Epidermal melanocyte (primary cell): Measurements from ENCODE around the gene MMP10.
"Not testable (repeated sequence)": the region's sequence is repeated elsewhere in the genome, so short reads cannot be mapped to it uniquely, and the experiment has no call there.

Experiments used
- DNase-seq: peaks from one replicate; pipeline ENCODE4 v3.0.0; 2011; ENCODE audit warnings: low spot score; ENCODE audit not compliant: insufficient read length

Gene MMP10

DNA sequence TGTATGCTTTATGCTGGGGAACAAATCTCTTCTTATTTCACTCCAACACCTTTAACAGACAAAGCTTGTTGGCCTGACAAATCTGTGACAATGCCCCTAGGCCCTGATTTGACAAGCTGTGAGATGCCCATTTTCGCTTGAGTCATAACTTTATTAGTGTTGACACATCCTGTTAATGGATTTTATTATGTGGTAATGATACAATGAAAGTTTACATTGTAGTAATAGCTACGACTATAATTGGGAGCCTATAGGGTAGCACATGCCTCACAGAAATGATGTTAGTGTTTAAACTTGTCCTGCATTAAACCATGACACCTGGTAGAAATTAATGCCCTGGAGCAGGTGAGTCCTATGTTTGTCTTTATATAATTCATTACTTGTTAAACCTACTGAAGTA is 3.3 kb upstream of the MMP10 start:
- DNase-seq = no peak

DNA sequence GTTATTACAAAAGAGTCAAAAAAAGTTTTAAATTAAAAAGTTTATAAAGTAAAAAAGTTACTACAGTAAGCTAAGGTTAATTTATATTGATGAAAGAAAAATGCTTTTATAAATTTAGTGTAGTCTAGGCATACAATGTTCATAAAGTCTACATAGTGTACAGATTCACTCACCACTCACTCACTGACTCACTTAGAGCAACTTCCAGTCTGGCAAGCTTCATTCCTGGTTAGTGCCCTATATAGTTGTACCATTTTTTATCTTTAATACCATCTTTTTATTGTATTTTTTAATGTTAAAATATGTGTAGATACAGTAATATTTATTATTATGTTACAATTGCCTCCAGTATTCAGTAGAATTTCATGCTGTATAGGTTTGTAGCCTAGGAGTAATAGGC is 2.6 kb upstream of the MMP10 start:
- no peak for DNase-seq

DNA sequence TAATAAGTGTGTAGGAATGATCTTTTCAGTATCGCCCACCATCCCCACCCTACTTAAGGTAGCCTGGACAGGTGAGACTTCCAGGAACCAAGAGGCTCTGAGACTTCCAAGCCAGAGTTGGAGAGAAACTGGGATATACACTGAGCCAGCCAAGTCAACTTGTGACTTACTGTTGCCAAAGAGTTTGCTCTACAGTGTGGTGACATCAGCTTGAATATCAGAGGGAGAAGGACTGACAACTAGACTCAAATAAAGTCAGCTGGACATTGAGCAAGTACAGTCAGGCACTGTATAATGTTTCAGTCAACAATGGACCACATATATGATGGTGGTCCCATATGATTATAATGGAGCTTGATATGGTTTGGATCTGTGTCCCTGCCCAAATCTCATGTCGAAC is 1.2 kb upstream of the MMP10 start:
- no peak for DNase-seq

DNA sequence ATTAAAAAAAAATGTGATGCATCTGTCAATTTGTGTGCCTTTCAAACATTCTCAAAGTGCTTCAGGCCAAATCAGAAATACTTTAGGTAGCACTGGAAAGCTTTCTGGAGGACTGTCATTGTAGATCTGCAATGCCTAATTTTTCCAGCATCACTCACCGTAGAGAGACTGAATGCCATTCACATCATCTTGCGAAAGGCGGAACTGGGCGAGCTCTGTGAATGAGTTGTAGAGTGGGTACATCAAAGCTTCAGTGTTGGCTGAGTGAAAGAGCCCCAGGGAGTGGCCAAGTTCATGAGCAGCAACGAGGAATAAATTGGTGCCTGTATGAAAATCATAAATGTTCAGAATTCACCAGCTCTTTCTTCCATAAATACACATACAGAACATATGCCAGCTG is 4.0 kb downstream of the MMP10 start:
- DNase-seq = no peak

DNA sequence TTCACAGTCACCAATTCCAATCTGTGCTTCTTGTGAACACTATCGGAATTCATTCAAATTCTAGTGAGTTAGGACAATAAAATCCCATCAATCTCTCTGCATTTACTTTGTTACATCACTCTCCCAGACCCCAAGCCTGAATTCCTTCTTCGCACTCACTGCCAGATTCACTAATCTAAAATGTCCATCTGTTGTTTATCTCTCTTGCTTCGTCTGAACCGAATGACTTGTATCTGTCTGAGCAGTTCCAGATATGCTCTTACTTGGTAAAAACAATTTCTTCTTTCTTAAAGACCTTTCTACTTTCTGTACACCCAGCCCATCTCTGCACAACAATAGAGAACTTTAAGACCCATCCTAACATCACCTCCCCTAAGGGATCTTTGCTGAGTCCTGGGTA is 7.0 kb downstream of the MMP10 start:
- no peak for DNase-seq

DNA sequence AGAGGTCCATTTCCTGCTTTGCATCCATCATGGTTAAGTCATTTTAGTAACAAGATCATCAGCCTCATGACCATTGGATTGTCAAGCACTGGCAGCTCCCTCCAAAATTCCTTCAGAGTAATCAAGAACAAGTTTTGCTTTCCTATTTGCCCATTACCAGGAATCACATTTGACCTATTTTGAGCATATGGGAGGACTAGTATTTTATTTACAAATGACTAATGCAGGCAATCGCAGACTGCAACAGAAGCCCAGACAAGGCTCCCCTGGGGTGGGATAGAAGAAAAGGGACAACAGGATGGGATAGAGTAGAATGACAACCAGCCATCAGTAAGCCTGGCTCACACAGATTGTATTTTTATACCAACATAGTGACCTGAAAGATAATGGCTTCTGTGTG is 9.1 kb downstream of the MMP10 start:
- no peak for DNase-seq

DNA sequence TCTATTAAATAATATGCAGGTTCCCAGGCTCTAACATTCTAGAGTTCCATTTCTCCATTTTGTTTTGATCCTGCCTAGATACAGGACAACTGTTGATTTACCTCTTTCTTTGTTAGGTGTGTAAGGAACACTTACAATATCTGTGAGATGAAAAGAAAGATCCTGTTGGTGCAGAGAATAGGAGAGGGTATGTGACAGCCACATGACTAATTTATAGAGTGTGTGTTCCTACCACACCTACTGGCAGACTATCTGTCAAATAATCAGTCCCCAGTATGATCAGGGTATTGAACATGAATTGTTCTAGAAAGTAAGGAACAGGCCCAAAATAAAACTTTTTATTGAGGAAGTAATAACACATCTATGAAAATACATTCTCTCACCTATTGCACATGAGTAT is 10.2 kb downstream of the MMP10 start:
- DNase-seq = no peak

DNA sequence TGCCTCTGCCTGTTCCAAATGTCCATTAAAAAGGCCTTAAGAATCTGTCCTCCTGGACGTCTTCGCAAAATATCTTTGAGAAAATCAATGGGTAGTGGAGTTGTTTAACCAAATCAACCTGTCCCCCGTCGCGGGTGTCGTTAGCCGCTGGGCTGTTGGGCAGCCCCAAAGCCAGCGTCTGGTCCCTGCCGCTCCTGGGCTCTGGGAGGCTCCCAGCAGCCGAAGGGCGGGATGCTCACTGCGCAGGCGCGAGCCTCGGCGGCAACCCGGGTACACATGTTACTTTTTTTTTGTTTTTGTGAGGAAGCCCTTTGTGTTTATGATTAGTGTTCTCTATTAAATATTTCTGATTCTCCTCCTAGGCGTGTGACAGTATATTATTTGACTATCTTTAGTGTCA is 12.6 kb downstream of the MMP10 start:
- DNase-seq = no peak

DNA sequence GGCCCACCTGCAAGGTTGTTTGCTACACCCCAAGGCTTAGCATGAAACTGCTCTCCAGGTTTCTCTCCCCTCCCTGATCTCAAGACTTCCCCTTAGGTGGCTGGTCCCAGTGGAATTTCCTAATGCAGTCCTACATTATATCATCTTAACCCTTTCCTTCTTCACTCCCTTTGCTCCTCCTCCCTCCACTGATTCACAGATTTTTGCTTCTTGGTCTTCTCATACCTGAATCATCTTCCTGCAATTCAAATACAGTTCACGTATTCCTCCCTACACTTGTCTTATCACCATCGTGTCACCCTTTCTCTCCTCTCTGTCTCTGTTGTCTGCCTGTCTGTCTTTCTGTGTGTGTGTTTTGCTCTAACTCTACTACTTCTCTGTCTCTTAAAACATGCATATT is 17.0 kb downstream of the MMP10 start:
- DNase-seq = no peak

DNA sequence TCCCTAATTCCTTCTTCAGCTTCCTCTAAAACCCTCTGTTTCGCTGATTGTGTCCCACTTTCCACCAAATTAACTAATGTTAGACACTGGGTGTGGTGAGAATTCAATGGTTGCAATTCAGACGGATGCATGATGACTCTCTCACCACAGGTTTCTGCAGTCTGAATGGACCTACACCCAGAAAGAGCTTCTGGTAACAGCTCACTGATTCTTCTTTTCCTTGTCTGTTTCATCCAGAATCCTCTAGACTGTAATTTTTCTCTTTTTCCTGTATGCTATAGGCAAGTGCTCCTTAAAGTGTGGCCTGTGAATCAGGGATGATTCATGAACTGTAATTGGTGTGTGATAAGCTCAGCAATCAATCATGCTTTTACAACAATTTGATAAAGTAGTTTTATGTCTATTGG is 18.1 kb downstream of the MMP10 start:
- no peak for DNase-seq

DNA sequence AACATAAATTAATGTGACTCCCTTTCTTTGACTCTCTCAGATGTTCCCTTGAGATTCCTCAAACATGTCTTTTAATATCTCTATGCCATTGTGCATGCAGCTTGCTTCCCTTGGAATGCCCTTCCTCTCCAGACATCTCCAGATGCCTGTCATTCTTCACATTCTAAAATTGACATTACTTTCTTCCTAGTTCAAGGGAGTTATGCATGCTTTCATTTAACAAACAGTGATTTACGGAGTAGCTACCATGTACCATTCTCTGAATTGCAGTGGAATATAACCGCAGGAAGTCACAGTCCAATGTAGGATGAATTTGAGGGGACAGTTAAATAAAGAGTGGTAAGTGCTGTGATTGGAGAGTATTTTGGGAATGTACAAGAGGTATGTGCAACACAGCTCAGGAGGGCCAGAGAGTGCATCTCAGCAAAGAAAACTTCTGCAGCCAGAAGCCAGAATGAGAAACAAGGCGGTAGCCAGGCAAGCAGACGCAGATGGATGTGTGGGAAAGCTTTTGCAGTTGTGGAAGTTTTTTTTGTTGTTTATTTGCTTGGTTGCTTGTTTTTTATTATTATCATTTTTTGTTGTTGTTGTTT is 18.7 kb downstream of the MMP10 start:
- no peak for DNase-seq

DNA sequence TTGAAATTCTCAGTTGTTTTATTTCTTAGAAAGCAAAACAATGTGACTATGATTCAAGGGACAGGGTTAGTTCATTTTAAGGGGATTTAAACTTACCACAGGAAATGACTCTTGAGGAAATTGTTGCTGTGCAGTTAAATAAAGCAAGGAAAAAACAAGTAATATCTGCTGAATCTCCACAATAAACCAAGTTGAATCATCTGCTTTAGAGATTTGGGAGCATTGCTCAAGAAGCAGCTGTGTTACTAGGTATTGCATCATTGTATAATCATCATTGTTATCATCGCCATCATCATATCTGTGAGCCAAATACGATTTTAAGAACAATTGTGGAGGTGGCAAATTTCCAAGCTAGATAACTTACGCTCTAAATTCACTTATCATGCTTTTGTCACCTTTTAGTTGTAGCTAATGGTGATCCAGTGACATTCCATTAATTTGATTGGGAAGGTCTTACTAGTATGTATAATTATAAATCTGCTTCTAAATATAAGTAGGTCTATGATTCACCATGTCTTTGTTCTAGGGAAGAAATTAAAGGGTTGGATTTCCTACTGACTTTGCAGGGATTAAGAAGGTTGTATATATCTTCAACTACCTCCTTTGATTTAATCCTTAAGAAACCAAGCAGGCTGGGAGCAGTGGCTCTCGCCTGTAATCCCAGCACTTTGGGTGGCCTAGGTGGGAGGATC is 19.9 kb downstream of the MMP10 start:
- no peak for DNase-seq

DNA sequence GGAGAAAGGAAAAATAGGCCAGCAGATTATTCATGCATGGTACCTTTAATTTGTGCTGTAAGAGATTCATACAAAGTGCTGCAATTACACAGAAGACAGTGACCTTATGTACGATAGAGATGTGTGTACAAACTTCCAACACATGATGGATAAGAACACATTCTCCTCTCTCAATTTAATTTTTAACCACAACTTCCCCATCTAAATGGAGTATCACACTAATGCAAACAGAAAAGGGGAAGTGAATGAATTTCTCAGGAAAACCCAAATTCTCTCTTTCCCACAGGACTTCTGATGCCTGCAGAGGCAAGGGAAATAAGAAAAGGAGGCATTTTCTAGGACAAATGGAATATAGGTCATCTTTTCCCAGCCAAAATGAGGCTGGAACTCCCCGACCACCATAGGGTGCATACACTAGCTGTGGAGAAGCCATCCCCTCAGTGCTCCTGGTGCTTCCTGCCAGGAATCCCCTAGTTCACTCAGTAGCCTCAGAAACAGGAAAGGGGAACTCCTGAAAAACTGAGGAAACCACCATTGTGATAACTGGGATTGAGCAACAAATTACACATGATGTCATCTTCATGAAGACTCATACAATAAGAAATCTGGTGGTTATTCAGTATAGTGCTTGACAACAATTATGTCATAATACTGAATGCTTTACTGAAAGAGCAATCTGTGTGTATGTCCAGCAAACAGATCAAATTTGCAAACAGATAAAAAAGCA is 22.4 kb downstream of the MMP10 start:
- no peak for DNase-seq

DNA sequence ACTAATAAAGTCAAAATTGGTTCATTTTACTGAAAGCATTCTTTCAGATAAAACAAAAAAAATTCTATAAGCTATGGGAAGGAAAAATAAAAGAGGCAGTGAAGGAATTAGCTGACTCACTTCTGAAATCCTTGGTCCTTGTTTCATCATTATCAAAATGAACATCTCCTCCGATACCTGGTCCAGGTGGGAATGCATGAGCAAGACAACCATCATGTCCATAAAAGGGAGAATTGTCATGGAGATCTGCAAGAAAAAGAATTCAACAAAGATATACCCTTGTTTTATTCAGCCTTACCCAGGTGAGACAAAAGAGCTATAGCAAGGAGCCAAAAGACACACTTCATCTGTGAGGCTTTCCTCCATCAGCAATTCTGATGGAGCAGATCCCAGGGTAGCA is 27.2 kb downstream of the MMP10 start:
- no peak for DNase-seq

DNA sequence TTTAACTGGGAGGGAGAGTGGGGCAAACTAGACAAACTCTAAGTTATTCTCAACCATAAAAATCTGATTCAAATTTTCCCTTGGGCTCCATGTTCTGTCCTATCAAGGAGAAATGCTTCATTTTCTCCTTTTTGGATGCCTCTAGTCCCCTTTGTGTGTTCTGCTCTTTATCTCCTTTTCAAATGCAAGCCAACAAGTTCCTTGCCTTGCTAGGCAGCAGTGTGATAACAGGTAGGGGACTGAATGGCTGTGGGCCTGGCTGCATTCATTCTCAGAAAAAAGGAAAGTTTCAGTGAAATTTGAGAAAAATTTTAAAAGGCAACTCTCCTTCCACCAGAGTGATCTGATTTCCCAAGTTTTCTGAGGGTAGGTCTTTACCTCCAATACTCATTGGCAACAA is 28.8 kb downstream of the MMP10 start:
- DNase-seq = no peak

DNA sequence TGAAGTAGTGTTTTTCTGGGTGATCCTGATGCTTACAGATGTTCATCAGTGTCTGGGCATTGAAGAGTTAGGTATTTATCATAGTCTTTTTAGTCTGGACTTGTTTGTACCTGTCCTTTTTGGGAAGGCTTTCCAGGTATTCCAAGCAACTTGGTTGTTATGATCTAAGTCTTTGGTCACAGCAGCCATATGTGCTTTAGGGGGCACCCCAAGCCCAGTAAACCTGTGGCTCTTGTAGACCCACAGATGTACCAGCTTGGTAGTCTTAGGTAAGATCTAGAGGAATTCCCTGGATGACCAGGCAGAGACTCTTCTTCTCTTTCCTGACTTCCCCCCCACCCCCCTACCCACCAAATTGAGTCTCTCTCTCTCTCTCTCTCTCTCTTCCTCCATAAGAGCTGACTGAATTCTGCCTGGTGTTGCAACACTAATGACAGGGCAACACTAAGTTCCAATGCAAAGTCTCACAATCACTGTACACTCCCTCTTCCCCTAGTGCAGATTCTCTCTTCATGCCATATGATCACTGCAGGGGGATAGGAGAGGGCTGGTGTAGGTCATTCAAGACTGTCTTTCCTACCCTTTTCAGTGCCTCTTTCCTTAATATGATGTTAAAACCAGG is 31.2 kb downstream of the MMP10 start:
- no peak for DNase-seq

DNA sequence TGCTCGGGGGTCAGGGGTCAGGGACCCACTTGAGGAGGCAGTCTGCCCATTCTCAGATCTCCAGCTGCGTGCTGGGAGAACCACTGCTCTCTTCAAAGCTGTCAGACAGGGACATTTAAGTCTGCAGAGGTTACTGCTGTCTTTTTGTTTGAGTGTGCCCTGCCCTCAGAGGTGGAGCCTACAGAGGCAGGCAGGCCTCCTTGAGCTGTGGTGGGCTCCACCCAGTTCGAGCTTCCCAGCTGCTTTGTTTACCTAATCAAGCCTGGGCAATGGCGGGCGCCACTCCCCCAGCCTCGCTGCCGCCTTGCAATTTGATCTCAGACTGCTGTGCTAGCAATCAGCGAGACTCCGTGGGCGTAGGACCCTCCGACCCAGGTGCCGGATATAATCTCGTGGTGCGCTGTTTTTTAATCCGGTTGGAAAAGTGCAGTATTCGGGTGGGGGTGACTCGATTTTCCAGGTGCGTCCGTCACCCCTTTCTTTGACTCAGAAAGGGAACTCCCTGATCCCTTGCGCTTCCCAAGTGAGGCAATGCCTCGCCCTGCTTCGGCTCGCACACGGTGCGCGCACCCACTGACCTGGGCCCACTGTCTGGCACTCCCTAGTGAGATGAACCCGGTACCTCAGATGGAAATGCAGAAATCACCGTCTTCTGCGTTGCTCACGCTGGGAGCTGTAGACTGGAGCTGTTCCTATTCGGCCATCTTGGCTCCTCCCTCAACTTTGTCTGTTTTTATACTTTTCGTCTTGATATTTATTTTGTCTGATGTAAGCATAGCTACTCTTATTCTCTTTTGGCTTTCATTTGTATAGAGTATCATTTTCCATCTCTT is 33.5 kb downstream of the MMP10 start:
- not testable (repeated sequence) for DNase-seq

DNA sequence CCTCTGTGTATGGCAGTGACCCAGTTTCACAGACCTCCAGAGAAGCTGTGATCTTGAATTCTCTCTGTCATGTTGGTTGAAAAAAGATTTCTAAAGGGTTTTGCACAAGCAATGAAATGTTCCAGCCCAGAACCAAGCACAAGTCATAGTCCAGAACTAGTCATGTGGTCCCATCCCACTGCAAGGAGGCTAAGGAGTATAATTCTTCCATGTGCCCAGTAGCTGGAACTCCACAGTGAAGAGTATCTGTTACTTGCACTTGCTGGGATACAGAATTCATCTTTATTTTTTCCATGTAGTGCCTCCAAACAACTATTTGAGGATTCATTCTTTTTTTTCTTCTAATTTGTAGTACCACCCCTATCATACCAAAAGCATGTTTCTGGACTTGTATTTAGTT is 45.8 kb downstream of the MMP10 start:
- DNase-seq = no peak

DNA sequence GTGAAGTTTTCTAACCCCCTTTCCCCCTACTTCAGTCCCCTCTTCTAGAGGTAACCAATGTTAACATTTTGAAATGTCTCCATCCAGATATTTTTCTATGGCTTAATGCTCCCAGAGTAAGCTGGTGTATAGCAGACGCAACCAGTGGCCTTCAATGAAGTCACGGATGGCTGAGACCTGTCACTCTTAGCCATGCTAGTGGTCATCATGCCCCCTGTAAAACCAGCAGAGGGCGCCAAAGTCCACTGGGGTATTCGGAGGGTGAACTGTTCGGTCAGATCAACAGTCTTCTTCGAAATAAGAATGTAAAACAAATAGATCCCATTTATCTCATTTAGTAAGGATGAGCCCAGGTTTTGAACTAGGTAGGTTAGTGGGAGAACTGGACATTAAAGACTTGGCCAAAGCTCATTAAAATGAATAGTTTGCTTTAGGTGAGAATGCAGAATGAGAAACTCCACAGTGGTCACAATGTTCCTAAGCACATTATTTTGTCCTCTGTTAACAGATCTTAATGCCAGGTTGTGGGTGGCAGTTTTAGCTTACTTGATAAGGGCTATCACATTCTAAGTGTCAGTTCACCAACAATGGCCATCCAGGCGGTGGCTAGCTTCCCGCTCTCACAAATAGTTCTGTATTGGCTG is 47.1 kb downstream of the MMP10 start:
- DNase-seq = no peak

DNA sequence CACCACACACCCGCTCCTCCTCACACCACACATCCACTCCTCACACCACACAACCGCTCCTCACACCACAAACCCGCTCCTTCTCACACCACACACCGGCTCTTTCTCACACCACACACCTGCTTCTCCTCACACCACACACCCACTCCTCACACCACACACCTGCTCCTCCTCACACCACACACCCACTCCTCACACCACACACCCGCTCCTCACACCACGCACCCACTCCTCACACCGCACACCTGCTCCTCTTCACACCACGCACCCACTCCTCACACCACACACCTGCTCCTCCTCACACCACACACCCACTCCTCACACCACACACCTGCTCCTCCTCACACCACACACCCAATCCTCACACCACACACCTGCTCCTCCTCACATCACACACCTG is 49.5 kb downstream of the MMP10 start:
- not testable (repeated sequence) for DNase-seq
